ELR (cell line): ENCODE data around the gene NXPH3.

Source experiments
- DNase-seq: peaks from one replicate; pipeline ENCODE4 v3.0.0-alpha.2; 2015; ENCODE audit warnings: low read depth

The NXPH3 gene

GRCh38 chr17:49576088-49576916 lies 631 bp downstream of the NXPH3 start:
- DNase-seq = peak; percentile 67

- no peak for DNase-seq
Measured at GRCh38 chr17:49576917-49577649, 1.4 kb downstream of the NXPH3 start.

- no peak for DNase-seq
Measured at GRCh38 chr17:49577650-49577934, 1.9 kb downstream of the NXPH3 start.

GRCh38 chr17:49577963-49578362 lies 2.3 kb downstream of the NXPH3 start:
- DNase-seq = no peak

- no peak for DNase-seq
Measured at GRCh38 chr17:49578414-49578813, 2.7 kb downstream of the NXPH3 start.

- DNase-seq = no peak
Measured at GRCh38 chr17:49578952-49579500, 3.4 kb downstream of the NXPH3 start.

GRCh38 chr17:49579522-49579921 lies 3.9 kb downstream of the NXPH3 start:
- no peak for DNase-seq

GRCh38 chr17:49580055-49580721 lies 4.5 kb downstream of the NXPH3 start:
- peak; percentile 65 for DNase-seq

GRCh38 chr17:49580981-49581647 lies 5.4 kb downstream of the NXPH3 start:
- DNase-seq = no peak

GRCh38 chr17:49581648-49581998 lies 6.0 kb downstream of the NXPH3 start:
- DNase-seq = no peak

- no peak for DNase-seq
Measured at GRCh38 chr17:49582055-49582722, 6.5 kb downstream of the NXPH3 start.

- peak; percentile 82 for DNase-seq
Measured at GRCh38 chr17:49582789-49583188, 7.1 kb downstream of the NXPH3 start.

GRCh38 chr17:49583226-49583625 lies 7.6 kb downstream of the NXPH3 start:
- DNase-seq = no peak

GRCh38 chr17:49583889-49584288 lies 8.2 kb downstream of the NXPH3 start:
- DNase-seq = no peak

- DNase-seq = peak; percentile 62
Measured at GRCh38 chr17:49585422-49586027, 9.9 kb downstream of the NXPH3 start.

GRCh38 chr17:49587366-49588073 lies 11.8 kb downstream of the NXPH3 start:
- no peak for DNase-seq

GRCh38 chr17:49588312-49588711 lies 12.6 kb downstream of the NXPH3 start:
- no peak for DNase-seq

GRCh38 chr17:49588726-49589576 lies 13.3 kb downstream of the NXPH3 start:
- DNase-seq = peak; percentile 42

GRCh38 chr17:49589577-49589927 lies 13.9 kb downstream of the NXPH3 start:
- DNase-seq = no peak

- no peak for DNase-seq
Measured at GRCh38 chr17:49590874-49591273, 15.2 kb downstream of the NXPH3 start.
